ENCODE results near the gene CYP1A2.

DNA sequence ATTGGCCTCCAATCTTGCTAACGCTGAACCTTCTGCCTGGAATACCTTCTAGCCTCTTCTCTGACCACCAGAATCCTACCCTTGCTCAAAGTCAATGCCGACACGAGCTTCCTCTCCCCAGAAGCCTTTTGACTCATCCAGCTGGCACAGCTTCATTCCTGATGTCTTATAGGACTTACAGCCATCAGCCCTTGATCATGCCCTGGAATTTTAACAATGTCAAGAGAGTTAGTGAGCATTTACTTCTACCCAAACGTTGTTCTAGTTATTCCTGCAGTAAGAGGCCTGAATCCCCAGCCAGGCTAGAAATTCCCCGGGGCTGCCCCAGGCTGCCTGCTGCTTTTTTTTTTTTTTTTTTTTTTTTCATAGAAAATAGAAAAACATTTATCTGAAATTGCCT is 3.9 kb downstream of the CYP1A2 start:
- TF ChIP-seq, protein P1, sequence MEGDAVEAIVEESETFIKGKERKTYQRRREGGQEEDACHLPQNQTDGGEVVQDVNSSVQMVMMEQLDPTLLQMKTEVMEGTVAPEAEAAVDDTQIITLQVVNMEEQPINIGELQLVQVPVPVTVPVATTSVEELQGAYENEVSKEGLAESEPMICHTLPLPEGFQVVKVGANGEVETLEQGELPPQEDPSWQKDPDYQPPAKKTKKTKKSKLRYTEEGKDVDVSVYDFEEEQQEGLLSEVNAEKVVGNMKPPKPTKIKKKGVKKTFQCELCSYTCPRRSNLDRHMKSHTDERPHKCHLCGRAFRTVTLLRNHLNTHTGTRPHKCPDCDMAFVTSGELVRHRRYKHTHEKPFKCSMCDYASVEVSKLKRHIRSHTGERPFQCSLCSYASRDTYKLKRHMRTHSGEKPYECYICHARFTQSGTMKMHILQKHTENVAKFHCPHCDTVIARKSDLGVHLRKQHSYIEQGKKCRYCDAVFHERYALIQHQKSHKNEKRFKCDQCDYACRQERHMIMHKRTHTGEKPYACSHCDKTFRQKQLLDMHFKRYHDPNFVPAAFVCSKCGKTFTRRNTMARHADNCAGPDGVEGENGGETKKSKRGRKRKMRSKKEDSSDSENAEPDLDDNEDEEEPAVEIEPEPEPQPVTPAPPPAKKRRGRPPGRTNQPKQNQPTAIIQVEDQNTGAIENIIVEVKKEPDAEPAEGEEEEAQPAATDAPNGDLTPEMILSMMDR (IDR thresholded peaks at IDR 0.05), result no peak
- no peak for TF ChIP-seq POLR2A (IDR thresholded peaks at IDR 0.05)
